Activated T-cell treated with anti-CD3 and anti-CD28 coated beads for 48 hours (primary cell): ENCODE data around the gene HDAC7.
"Not testable (repeated sequence)": the region's sequence is repeated elsewhere in the genome, so short reads cannot be mapped to it uniquely, and the experiment has no call there.

ENCODE experiments used
- DNase-seq: peaks from one replicate; pipeline ENCODE4 v3.0.0-alpha.2; 2020; ENCODE audit warnings: low read depth

The HDAC7 gene

DNA sequence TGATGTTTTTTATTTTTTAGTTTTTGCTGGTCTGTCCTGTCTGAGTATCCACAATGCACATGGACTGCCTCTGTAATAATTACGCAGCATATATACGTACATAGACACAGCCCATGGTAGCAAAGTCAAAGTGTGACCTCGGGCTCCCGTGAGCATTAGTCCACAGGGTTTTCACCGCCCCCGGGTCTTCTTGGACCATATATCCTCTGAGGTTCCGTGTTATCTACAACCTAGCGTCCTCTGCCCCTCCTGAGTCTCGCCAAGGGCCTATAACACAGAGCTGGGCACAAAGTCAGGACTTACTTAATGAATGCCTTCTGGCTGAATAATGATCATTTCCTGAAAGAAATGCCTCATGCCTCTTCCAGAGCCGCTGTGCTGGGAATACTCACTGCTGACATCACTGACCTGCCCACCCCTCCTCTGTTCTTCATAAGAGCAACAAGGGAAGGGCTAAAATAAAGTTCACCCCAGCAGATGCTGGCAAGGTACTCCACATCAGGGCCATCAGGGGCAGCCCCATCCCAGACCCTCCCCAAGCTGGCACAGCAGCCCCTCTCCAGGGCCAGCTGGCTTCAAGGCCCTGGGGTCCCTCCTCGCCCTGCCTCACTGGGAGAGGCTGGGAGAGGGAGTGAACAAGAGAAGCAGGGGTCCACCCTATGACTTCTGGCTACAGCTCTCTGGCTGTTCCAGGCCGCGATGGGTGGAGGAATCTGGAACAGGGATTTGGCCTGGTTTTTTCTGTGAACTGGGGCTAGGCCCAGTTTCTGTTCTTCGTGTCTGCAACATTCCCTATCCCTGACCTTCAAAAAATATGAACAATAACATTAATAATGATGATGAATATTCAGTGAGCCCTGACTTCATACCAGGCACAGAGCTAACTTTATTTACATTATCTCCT lies 7.9 kb downstream of the HDAC7 start:
- no peak for DNase-seq

GRCh38 chr12:47811072-47811396 lies 8.7 kb downstream of the HDAC7 start:
- no peak for DNase-seq

DNA sequence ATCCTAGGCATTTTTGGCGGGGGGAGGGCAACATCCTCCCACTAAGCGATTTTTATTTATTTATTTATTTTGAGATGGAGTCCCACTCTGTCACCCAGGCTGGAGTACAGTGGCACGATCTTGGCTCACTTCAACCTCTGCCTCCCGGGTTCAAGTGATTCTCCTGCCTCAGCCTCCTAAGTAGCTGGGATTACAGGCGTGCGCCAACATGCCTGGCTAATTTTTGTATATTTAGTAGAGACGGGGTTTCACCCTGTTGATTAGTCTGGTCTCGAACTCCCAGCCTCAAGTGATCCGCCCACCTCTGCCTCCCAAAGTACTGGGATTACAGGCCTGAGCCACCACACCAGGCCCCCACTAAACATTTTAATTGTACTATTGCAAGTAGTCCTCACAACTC lies 10.2 kb downstream of the HDAC7 start:
- not testable (repeated sequence) for DNase-seq

DNA sequence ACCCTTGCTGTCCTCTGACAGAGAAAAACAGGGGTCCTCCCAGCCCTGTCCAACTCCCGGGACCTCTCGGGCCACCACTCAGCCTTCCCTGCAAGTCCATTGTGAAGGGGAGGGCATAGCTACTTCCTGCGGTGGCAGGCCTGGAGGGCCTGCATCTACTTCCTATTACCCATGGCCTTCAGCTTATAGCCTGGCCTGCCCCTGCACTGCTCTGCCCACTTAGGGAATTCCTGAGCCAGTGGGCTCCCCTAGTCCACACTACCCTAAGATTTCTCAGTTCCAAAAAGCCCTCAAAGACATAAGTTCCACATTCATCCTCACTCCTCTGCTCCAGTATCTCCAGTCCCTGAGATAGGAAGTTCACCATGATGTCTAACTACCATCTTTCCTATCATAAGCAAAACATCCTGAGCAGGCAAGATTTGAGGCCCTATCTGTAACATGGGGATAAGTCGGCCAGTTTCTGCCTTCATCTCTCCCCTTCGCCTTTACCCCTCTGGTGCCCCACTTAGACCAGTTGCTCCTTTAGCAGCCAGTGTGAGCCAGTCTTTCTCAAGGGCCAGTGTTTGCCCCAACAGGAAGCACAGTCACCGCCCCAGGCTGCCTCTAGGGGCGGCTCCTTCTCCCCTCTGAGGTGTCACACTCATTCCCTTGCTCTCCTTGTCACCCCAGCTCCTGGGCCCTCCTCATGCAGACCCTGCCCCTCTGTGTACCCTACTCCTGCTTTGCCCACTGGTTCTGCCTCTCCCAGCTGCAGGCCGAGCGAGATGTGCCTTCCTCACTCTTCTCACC lies 10.9 kb downstream of the HDAC7 start:
- peak; percentile 68 for DNase-seq

DNA sequence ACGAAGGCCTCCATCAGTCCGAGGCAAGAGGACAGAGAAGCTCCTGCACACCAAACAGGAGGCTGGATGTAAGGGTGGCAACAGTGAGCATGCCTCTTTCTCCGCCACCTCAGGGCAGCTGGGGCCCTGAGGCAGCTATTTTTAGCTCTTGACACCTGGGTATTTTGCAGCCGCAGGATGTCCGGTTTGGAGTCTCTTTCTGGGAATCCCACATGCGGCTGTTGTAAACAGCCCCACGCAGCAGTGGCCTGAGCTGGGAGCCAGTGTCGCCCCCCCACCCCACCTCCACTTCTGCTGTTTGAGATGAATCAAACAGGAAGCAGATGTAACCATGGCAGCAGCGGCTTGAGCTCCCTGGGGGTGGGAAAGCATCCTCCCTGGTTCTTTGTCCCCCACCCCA lies 11.7 kb downstream of the HDAC7 start:
- DNase-seq: peak; percentile 75

GRCh38 chr12:47807338-47807737 lies 12.4 kb downstream of the HDAC7 start:
- DNase-seq: no peak

DNA sequence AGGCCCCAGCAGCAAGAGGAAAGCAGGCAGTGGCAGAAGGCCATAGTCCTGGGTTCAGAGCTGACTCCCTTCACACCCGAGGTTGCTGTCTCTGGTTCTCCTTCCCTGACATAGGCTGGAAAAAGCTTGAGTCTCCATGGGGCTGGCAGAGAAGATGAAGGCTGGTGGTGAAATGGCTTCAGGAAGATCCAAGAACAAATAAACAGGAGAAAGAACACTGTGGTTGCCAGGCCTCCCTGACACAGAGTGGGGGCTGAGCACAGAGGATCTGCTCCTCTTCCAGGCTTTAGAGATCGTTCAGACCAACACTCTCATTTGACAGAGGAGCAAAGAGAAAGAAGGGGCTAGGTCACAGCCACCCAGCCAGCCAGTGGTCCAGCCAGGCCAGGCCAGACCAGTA lies 14.3 kb downstream of the HDAC7 start:
- DNase-seq: no peak

GRCh38 chr12:47804171-47804570 lies 15.5 kb downstream of the HDAC7 start:
- DNase-seq: no peak

- no peak for DNase-seq
Measured at GRCh38 chr12:47803191-47803875, 16.4 kb downstream of the HDAC7 start.

- DNase-seq: no peak
Measured at GRCh38 chr12:47802312-47802711, 17.4 kb downstream of the HDAC7 start.

GRCh38 chr12:47801904-47802246 lies 17.8 kb downstream of the HDAC7 start:
- DNase-seq: no peak

GRCh38 chr12:47801170-47801903 lies 18.4 kb downstream of the HDAC7 start:
- DNase-seq: no peak

DNA sequence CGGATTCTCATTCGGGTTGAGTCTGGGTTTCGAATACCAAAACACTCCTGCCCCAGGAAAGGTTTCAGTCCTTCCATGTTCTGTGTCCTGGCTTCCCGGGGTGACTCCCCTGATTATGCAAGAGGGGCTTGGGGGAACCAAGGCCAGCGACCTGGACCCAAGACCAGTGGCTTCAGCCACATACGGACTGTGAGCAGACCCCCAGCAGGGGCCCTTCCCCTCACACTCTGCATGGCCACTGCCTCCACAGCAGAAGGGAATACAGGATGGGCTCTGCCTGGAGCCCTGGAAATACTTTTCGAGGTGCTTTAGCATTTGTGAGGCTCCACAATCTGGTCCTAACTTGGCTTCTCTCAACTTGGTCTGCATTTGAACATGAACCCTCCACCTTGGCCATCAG lies 19.1 kb downstream of the HDAC7 start:
- no peak for DNase-seq

DNA sequence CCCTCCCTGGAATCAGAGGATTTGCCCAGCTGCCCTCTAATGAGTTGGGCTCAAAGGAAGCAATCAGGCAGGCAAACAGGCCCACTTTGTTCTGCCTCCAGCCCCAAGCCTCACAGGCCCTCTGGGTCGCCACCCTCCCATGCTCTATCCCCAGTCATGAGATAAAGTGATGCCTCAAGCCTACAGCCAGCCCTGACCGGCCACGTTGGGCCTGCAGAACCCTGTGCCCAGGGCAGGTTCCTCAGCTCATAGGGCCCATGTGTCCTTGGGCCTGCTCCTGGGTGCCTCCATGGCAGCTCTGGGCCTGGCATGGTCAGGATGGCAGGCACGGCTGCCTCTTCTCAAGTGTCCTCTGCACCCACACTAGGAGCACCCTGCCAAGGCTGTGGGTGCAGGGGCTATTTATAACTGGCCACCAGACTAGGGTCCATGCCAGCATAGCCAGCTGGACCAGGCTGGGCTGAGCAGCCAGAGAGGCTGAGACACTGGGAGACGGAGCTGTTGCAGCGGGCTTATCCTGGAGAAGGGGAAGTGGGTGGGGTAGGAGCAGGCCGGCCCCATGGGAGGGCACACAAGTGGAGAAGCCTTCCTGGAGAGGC lies 20.2 kb downstream of the HDAC7 start:
- DNase-seq: no peak

DNA sequence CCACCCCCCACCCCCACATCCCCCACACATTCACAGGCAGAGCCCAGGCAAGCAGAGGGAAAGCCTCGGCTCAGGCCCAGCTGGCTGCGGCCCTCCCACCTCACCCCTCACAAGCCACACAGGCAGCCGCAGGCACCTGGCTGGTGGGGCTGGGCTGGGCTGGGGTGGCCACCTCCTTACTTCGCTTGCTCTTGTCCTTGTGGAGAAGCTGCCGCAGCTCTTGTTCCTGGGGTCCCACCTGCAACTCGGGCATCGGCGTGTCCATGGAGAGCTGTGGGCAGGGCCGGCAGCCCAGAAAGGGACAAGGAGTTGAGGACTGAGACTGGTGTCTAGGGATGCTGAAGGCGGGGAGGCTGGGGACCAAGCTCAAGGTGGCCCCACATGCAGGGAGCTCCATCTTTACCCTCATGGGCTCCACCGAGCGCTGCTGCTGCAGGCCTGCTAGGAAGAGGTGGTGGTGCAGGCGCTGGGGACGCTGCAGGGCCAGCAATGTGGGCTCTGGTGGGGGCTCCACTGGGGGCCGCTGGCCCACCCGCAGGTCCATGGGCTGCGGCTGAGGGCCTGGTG lies 21.2 kb downstream of the HDAC7 start:
- DNase-seq: no peak

- DNase-seq: no peak
Measured at GRCh38 chr12:47797441-47797840, 22.3 kb downstream of the HDAC7 start.

DNA sequence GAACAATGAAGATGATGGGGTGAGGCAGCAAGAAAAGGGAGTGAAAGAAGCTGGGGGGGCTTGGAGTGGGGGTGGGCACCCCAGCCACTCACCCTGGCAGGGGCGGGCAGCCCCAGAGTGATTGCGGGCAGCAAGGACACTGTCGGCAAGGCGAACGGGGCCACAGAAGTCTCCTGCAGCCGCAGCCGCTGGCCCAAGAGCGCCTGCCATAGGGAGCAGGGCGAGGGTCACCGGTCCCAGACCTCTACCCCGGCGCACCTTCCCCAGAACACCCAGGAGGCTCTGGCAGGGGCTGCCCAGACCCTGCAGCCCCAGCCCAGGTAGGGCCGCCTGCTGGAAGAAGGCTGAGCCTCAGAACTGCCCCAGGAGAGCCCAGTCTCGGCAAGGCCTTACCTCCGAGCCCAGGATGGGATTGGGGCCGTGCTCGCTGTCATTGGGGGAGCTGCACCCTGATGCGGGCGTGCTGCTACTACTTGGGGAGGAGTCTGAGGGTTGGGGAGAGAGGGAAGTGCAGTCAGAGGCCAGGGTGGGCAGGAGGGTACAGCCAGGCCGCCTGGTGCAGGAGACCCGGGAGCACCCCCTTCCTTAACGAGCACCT lies 23.8 kb downstream of the HDAC7 start:
- DNase-seq: no peak

- no peak for DNase-seq
Measured at GRCh38 chr12:47795121-47795813, 24.4 kb downstream of the HDAC7 start.

DNA sequence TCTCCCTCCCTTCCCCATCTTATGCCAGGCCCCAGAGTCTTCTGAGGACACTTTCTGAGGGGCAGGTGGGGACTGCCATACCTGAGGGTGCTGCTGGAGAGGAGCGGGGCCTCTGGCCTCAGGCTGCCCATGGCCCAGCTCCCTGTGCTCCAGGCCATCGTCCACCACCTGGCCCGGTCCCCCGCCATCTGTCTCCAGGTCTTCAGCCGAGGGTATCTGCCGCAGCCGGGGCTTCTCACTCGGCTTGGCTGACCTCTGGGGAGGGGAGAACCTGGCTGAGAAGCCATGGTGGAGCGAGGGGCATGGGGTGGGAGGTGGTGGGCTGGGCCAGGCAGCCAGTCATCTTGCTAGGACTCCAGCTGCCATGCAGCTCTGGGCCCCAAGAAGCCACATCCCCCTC lies 25.0 kb downstream of the HDAC7 start:
- DNase-seq: no peak

GRCh38 chr12:47793015-47793681 lies 26.6 kb downstream of the HDAC7 start:
- no peak for DNase-seq
